ENCODE data around the gene GSTA3.
"Not testable (repeated sequence)": the region's sequence is repeated elsewhere in the genome, so short reads cannot be mapped to it uniquely, and the experiment has no call there.

GSTA3 gene

GRCh38 chr6:52868240-52868639 is 41.3 kb downstream of the GSTA3 start:
- DNase-seq (ENCODE audit: low read depth in 2 of 2, low spot score in 1 of 2): no peak

- DNase-seq (ENCODE audit: low read depth in 2 of 2, low spot score in 1 of 2): not testable (repeated sequence)
Measured at GRCh38 chr6:52861151-52861550, 48.3 kb downstream of the GSTA3 start.

GRCh38 chr6:52858416-52858815 is 51.1 kb downstream of the GSTA3 start:
- no peak for DNase-seq (ENCODE audit: low read depth in 2 of 2, low spot score in 1 of 2)

- not testable (repeated sequence) for DNase-seq (ENCODE audit: low read depth in 2 of 2, low spot score in 1 of 2)
Measured at GRCh38 chr6:52856137-52856536, 53.4 kb downstream of the GSTA3 start.

- no peak for DNase-seq (ENCODE audit: low read depth in 2 of 2, low spot score in 1 of 2)
Measured at GRCh38 chr6:52849137-52849536, 60.4 kb downstream of the GSTA3 start.
